ENCODE results near the gene PADI1. TPM values are rescaled to one million over a fixed set of nuclear protein-coding genes. Genes with fewer than 3 reads are reported as not detected.

The PADI1 gene
- total RNA-seq, 1 experiment from 2014 or later: 0.24 TPM

DNA sequence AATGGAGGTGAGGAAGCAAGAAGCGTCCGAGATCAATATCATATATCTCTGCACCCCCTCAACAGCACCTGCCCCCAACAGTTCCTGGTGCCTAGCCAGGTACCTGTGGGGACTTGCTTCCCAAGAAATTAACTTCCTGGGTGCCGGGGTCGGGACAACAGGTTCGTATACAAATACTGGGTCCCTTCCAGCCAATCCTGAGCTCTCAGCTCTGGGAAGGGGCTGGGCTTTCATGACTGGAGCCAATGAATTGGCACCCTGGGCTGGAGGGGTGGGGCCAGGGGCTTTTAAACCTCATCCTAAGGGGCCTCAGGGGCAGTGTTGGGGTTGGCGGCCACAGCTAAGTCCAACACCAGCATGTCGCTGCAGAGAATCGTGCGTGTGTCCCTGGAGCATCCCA, 43.9 kb downstream of the PADI1 start, which contains the start of gene PADI3:
TSS of gene PADI3 (plus strand) at position 318 of the 400 bp plus-strand sequence. CDS start at position 358, 40 bp downstream.
- TF ChIP-seq CTCF (conservative IDR thresholded peaks at IDR 0.05): no peak
- H3K9me3 ChIP-seq (ENCODE audit: control insufficient read depth, low read depth, low read length): no peaks in the 10 kb centered on the region
- no peak within 1 kb of the TSS for H2BK5ac ChIP-seq (ENCODE audit: insufficient read length, low read length)
- no peak within 1 kb of the TSS for H2BK20ac ChIP-seq (ENCODE audit: low read depth, low read length, poor library complexity, severe bottlenecking)
- H3K4me1 ChIP-seq (ENCODE audit: insufficient read depth, low read length): no peaks in the 10 kb centered on the region
- Mint-ChIP-seq H3K27ac (no peak within 1 kb of the TSS), H3K4me3 (no peak within 1 kb of the TSS; a peak in 1 of 5 replicates), H3K36me3 (ENCODE audit: insufficient read depth in 1 of 3, low read depth in 3 of 3) (no peaks in the 10 kb centered on the region), H3K4me1 (peaks cover 20 to 33% of the 10 kb centered on the region in 2 experiments), H3K9me3 (no peaks in the 10 kb centered on the region; a peak in 1 of 5 replicates), H3K27me3 (ENCODE audit: low read depth) (no peaks in the 10 kb centered on the region; the same call in 1 of the 2 replicates)
- no peak within 1 kb of the TSS for H3K4me2 ChIP-seq (ENCODE audit: insufficient read depth, insufficient read length, low read length)
- H3K27ac ChIP-seq (ENCODE audit: insufficient read length, low read depth, low read length): no peak within 1 kb of the TSS
- no peak within 1 kb of the TSS for H3K9ac ChIP-seq (ENCODE audit: extremely low read depth, insufficient read length, low read length)
- H4K91ac ChIP-seq (ENCODE audit: insufficient read length, low read depth, low read length): no peak within 1 kb of the TSS
- H3K23me2 ChIP-seq (ENCODE audit: insufficient read length, low read depth, low read length, poor library complexity, severe bottlenecking): no peaks in the 10 kb centered on the region
- no peak within 1 kb of the TSS for H4K5ac ChIP-seq (ENCODE audit: insufficient read length, low read depth, low read length)
- no peak within 1 kb of the TSS for H3T11ph ChIP-seq (ENCODE audit: low read length)
- no CpG with 5 or more reads among the region's 9 CpGs for WGBS (ENCODE audit: extremely low coverage, insufficient read length, low lambda C conversion rate)
- no peak within 1 kb of the TSS for H3K14ac ChIP-seq (ENCODE audit: insufficient read depth, low read length)
- H2AFZ ChIP-seq (ENCODE audit: low read length): no peak within 1 kb of the TSS
- peak; percentile 72 for DNase-seq
- H4K8ac ChIP-seq (replicated peaks; ENCODE audit: insufficient read length, low read depth, low read length): no peak within 1 kb of the TSS
- H3K23ac ChIP-seq (ENCODE audit: insufficient read length, low read depth, low read length): no peak within 1 kb of the TSS
- no peak within 1 kb of the TSS for H2BK15ac ChIP-seq (ENCODE audit: low read depth, low read length)
- no peaks in the 10 kb centered on the region for H3K79me2 ChIP-seq (ENCODE audit: insufficient read depth, low read length)
- no peaks in the 10 kb centered on the region for H3K27me3 ChIP-seq (ENCODE audit: insufficient read depth, low read length)
- no peak within 1 kb of the TSS for H3K18ac ChIP-seq (ENCODE audit: insufficient read length, low read depth, low read length)
- no peak within 1 kb of the TSS for H3K4ac ChIP-seq (ENCODE audit: low read depth, low read length)
- H2AK5ac ChIP-seq (ENCODE audit: insufficient read length, low read length): no peak within 1 kb of the TSS
- no peak within 1 kb of the TSS for H2BK120ac ChIP-seq (ENCODE audit: low read depth, low read length, poor library complexity, severe bottlenecking)
- peaks cover 5% of the 10 kb centered on the region for H4K20me1 ChIP-seq (ENCODE audit: control insufficient read depth, insufficient read depth, insufficient read length)
- H2BK12ac ChIP-seq (ENCODE audit: insufficient read length, low read depth, low read length): no peak within 1 kb of the TSS
- H3K79me1 ChIP-seq (ENCODE audit: insufficient read depth, low read depth, low read length, poor library complexity, severe bottlenecking): no peaks in the 10 kb centered on the region
- H3K56ac ChIP-seq (ENCODE audit: insufficient read length, low read depth, low read length): no peak within 1 kb of the TSS

All from H9 (cell line).